Pancreas (tissue), 10 donors: Measurements from ENCODE around the gene CCSER1. TPM values are rescaled to one million over a fixed set of nuclear protein-coding genes. Genes with fewer than 3 reads are reported as not detected.

Experiments
- ATAC-seq, 4 donors: fragments of 200-7000 bp; cut with Tn5 transposase; one replicate each; pipeline versions ENCODE4 v1.8.0 to v1.9.1; 2020; ENCODE audit warnings: mild to moderate bottlenecking in 4 of 4, moderate library complexity in 4 of 4
- DNase-seq, 6 donors: peaks; one replicate each; pipeline ENCODE4 v3.0.0-alpha.2; 2020
- FAIRE-seq: peaks from 2 replicates; lab custom pipeline; 2012; peaks lifted over from hg19 to GRCh38; lab: Jason Lieb, UNC
- H3K27ac ChIP-seq, 4 donors: fragments of 200-600 bp; sonication (generic); 1 replicate in 3 of 4; 2 replicates in 1 of 4; pipeline versions ENCODE4 v1.5.0 to v1.8.0; 2020
- H3K27me3 ChIP-seq, 4 donors: fragments of 200-600 bp; one replicate each; pipeline ENCODE4 v1.8.0; 2021
- H3K36me3 ChIP-seq, 3 donors: fragments of 200-600 bp; sonication (generic) in 1 of 3; one replicate each; pipeline versions ENCODE4 v1.5.0 to v1.8.0; 2020 to 2021
- H3K4me1 ChIP-seq, 3 donors: fragments of 200-600 bp; one replicate each; pipeline ENCODE4 v1.8.0; 2021
- H3K4me3 ChIP-seq, 4 donors: fragments of 200-600 bp; sonication (generic) in 2 of 4; one replicate each; pipeline versions ENCODE4 v1.5.0 to v1.8.0; 2020 to 2021
- H3K9me3 ChIP-seq, 4 donors: fragments of 200-600 bp; one replicate each; pipeline ENCODE4 v1.8.0; 2021
- WGBS, 2 donors: extraction: QIAGEN DNeasy Blood & Tissue Kit; methylation state at CpG; one replicate each; pipeline ENCODE4 v1.1.7; 2013; 5-methylcytosine and 5-hydroxymethylcytosine counted together
- intact Hi-C, 3 donors: fragments of 100-400 bp; cut with DNase I; formaldehyde crosslinking; loops; one replicate each; pipeline versions ENCODE4 v1.11.1 to v1.14.2; 2022
- polyA plus RNA-seq, 2 donors: library from polyadenylated mRNA; stranded (reverse); fragments of 200-250 nt; gene quantifications; one replicate each; pipeline ENCODE4 v1.2.3, GENCODE V29; 2013
- total RNA-seq, 6 donors: library from RNA; stranded (reverse); fragmentation: NEBNext Ultra II Directional in 4 of 6; extraction: Animal tissue kit (Norgen Biotek cat#: 25700) in 4 of 6; gene quantifications; one replicate each; pipeline versions ENCODE4 v1.2.1 to v1.2.4, GENCODE V29; 2021 to 2023
- TF ChIP-seq, protein P1 (sequence below), 4 donors: fragments of 200-600 bp; sonication (generic) in 3 of 4; IDR thresholded peaks; one replicate each; pipeline versions ENCODE4 v1.5.0 to v1.8.0; 2021; ENCODE audit warnings: antibody characterized with exemption in 4 of 4
- donor health status: healthy with polysubstance abuse.
- donor health status: DM: no; HTN: no; CAD: no; lungs with moderate emphysema.
- donor health status: DM: no; HTN: no; CAD: no.
- donor health status: control.
- donor health status: control.
- donor health status: Bipolar disorder and iron deficiency.
- donor health status: DM: yes; HTN: yes; CAD: no.
- donor health status: DM: no; HTN: no; CAD: no.
- donor health status: DM: no; HTN: no; CAD: no.
- donor health status: DM: yes; HTN: yes; CAD: no.

The CCSER1 gene
- total and polyA plus RNA-seq, 8 donors = 0.99 to 12.7 (median 5.1) TPM

DNA sequence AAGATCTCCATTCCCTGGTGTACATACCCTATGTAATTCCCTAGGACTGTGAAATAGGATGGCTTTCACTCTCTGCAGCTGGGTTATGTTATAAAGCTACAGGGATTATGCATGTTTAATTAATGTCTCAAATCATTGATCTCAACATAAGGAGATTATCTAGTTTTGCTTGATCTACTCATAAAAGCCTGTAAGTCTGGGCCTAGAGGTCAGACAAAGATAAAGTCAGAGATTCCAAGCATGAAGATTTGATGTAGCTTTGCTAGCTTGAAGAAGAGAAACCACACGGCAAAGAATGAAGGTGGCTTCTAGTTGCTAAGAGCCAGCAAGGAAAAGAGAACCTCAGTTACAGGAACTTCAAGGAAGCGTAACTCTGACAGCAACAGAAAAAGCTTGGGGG, 456.9 kb downstream of the CCSER1 start:
- TF ChIP-seq, protein P1, sequence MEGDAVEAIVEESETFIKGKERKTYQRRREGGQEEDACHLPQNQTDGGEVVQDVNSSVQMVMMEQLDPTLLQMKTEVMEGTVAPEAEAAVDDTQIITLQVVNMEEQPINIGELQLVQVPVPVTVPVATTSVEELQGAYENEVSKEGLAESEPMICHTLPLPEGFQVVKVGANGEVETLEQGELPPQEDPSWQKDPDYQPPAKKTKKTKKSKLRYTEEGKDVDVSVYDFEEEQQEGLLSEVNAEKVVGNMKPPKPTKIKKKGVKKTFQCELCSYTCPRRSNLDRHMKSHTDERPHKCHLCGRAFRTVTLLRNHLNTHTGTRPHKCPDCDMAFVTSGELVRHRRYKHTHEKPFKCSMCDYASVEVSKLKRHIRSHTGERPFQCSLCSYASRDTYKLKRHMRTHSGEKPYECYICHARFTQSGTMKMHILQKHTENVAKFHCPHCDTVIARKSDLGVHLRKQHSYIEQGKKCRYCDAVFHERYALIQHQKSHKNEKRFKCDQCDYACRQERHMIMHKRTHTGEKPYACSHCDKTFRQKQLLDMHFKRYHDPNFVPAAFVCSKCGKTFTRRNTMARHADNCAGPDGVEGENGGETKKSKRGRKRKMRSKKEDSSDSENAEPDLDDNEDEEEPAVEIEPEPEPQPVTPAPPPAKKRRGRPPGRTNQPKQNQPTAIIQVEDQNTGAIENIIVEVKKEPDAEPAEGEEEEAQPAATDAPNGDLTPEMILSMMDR (IDR thresholded peaks at IDR 0.05) = no peak
- Histone ChIP-seq H3K36me3 (no peaks in the 10 kb centered on the region), H3K4me1 (no peaks in the 10 kb centered on the region), H3K4me3 (no peak overlapping the region), H3K27me3 (no peaks in the 10 kb centered on the region), H3K9me3 (no peaks in the 10 kb centered on the region), H3K27ac (no peak overlapping the region)
- intact Hi-C loops = no loop called here
- no peak for DNase-seq
- ATAC-seq = no peak
- 81 to 87% methylated on average over 2 of the region's 2 CpGs for WGBS, 2 donors
- no peak for FAIRE-seq

DNA sequence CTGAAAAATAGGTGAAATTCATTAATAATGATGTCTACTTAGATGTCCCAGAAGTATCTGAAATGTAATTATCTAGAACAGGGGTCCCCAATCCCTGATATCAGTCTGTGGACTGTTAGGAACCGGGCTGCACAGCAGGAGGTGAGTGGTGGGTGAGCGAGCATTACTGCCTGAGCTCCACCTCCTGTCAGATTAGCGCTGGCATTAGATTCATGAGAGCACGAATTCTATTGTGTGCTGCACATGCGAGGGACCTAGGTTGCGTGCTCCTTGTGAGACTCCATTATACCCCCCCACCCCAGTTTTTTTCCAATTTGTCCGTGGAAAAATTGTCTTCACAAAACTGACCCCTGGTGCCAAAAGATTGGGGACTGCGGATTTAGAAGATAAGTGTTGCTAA, 458.8 kb downstream of the CCSER1 start:
- H3K36me3 ChIP-seq = no peaks in the 10 kb centered on the region
- FAIRE-seq (no peak), ATAC-seq (no peak), DNase-seq (no peak)
- TF ChIP-seq, protein P1 (IDR thresholded peaks at IDR 0.05) = no peak
- H3K27ac ChIP-seq = no peak overlapping the region
- no peaks in the 10 kb centered on the region for H3K9me3 ChIP-seq
- 90 to 91% methylated on average over 8 of the region's 8 CpGs for WGBS, 2 donors
- H3K4me3 ChIP-seq = no peak overlapping the region
- H3K4me1 ChIP-seq = no peaks in the 10 kb centered on the region
- intact Hi-C loops = no loop called here
- H3K27me3 ChIP-seq = no peaks in the 10 kb centered on the region

DNA sequence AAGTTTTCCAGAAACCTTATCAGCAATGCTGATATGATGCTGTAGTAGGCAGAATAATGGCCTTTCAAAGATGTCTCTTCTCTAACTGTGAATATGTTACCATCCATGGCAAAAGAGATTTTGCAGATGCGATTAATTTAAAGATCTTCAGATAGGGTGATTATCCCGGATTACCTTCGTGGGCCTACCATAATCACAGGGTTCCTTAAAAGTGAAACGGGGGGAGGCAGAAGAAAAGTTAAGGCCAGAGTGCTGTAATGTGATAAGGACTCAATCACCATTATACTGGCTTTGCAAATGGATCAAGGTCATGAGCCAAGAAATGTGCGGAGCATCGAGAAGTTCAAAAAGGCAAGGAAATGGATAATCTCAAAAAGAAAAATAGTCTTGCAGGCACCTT, 459.6 kb downstream of the CCSER1 start:
- ATAC-seq = no peak
- no peaks in the 10 kb centered on the region for H3K36me3 ChIP-seq
- no peak overlapping the region for H3K4me3 ChIP-seq
- TF ChIP-seq, protein P1 (IDR thresholded peaks at IDR 0.05) = no peak
- H3K27me3 ChIP-seq = no peaks in the 10 kb centered on the region
- intact Hi-C loops = no loop called here
- FAIRE-seq = no peak
- DNase-seq = no peak
- H3K9me3 ChIP-seq = no peaks in the 10 kb centered on the region
- WGBS, 2 donors = 95% methylated on average over 6 of the region's 6 CpGs
- no peaks in the 10 kb centered on the region for H3K4me1 ChIP-seq
- no peak overlapping the region for H3K27ac ChIP-seq

DNA sequence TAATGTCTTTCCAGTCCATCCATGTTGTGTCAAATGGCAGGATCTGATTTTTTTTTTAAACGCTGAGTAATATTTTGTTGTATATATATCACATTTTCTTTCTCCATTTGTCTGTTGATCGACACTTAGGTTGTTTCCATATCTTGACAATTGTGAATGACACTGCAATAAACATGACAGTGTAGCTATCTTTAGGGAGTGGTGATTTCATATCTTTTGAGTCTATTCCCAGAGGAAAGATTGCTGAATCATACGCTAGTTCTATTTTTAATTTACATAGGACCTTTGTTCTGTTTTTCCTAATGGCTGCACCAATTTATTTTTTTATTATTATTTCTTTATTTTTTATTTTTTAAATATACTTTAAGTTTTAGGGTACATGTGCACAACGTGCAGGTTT, 470.7 kb downstream of the CCSER1 start:
- intact Hi-C loops = no loop called here
- H3K36me3 ChIP-seq = no peaks in the 10 kb centered on the region

DNA sequence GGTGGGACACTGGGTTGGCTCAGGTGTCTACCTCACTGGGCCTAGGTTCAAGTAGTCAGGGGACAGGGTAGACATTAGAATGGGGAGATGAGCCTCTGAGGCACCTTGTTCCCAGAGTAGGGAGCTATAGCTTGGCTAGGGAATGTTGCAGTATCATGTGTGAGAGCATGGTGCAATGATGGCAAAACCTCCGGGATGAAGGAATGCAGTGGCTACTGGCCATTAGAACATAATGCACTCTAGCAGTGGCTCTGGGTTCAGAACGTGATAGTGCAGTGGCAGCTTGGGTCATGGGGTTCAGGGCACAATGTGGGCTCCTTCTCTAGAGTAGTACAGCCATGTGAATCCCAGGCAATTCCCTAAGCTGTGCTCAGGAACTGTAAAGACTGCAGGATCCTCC, 471.5 kb downstream of the CCSER1 start:
- H3K4me1 ChIP-seq = no peaks in the 10 kb centered on the region
- no peak overlapping the region for H3K4me3 ChIP-seq
- FAIRE-seq = no peak
- ATAC-seq = no peak
- H3K27ac ChIP-seq = no peak overlapping the region
- no peaks in the 10 kb centered on the region for H3K36me3 ChIP-seq
- no peaks in the 10 kb centered on the region for H3K27me3 ChIP-seq
- DNase-seq = no peak
- 86 to 89% methylated on average over 2 of the region's 2 CpGs for WGBS, 2 donors
- intact Hi-C loops = no loop called here
- TF ChIP-seq, protein P1 (IDR thresholded peaks at IDR 0.05) = no peak
- no peaks in the 10 kb centered on the region for H3K9me3 ChIP-seq

More for the DNA sequence above, 470.7 kb downstream of the CCSER1 start:
- Histone ChIP-seq H3K4me1 (no peaks in the 10 kb centered on the region), H3K9me3 (no peaks in the 10 kb centered on the region), H3K4me3 (no peak overlapping the region), H3K27ac (no peak overlapping the region), H3K27me3 (no peaks in the 10 kb centered on the region)
- DNase-seq (no peak), FAIRE-seq (no peak), ATAC-seq (no peak)
- TF ChIP-seq, protein P1 (IDR thresholded peaks at IDR 0.05) = no peak
- 70% methylated on average over 4 of the region's 4 CpGs for WGBS, 2 donors
